Mammary epithelial cell (primary cell): ENCODE results near the gene DCAF8L1.

Source experiments
- EZH2 ChIP-seq: IDR thresholded peaks from 2 replicates; pipeline ENCODE4 v1.6.1; 2012; ENCODE audit warnings: low read length, inconsistent platforms, borderline replicate concordance
- TF ChIP-seq, protein P1 (sequence below), 2 donors: IDR thresholded peaks in 1 of 2; conservative IDR thresholded peaks in 1 of 2; 2 replicates each; pipeline ENCODE4 v1.5.1; 2011 to 2012; ENCODE audit warnings: inconsistent platforms in 2 of 2, low read length in 2 of 2, mild to moderate bottlenecking in 2 of 2, control low read depth in 1 of 2, low read depth in 1 of 2; ENCODE audit not compliant: insufficient read depth in 1 of 2; ENCODE audit errors: extremely low read depth in 1 of 2

DNA sequence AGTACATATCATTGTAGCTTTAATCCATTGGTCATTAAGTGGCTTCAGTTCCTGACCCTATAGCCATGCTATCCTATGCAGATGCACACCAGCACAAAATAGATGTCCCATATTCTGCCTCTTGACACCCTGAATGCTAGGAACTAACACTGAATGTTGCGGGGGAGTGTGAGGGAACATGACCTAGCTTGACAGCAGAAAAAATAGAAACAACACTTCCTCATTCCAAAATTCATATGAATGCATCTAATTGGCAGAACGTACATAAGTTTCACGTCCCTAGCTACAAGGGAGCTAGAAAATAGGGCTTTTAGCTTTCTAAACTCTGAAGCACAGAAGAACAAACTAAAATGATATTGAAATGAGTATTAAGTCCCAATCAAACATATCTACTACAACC lies 14.4 kb upstream of the DCAF8L1 start:
- TF ChIP-seq, protein P1, sequence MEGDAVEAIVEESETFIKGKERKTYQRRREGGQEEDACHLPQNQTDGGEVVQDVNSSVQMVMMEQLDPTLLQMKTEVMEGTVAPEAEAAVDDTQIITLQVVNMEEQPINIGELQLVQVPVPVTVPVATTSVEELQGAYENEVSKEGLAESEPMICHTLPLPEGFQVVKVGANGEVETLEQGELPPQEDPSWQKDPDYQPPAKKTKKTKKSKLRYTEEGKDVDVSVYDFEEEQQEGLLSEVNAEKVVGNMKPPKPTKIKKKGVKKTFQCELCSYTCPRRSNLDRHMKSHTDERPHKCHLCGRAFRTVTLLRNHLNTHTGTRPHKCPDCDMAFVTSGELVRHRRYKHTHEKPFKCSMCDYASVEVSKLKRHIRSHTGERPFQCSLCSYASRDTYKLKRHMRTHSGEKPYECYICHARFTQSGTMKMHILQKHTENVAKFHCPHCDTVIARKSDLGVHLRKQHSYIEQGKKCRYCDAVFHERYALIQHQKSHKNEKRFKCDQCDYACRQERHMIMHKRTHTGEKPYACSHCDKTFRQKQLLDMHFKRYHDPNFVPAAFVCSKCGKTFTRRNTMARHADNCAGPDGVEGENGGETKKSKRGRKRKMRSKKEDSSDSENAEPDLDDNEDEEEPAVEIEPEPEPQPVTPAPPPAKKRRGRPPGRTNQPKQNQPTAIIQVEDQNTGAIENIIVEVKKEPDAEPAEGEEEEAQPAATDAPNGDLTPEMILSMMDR (conservative IDR thresholded peaks at IDR 0.05 in 1 of 2, IDR thresholded peaks at IDR 0.05 in 1 of 2; ENCODE audit: extremely low read depth in 1 of 2, insufficient read depth in 1 of 2, low read depth in 1 of 2, low read length in 2 of 2): no peak
- TF ChIP-seq EZH2: no peak
